Panc1 (cell line): ENCODE measurements around the gene METTL27.

ENCODE experiments used
- CTCF ChIP-seq: fragments of 450-650 bp; IDR thresholded peaks from 2 replicates; pipeline ENCODE4 v1.5.1; 2017; ENCODE audit warnings: mild to moderate bottlenecking
- POLR2AphosphoS5 ChIP-seq: IDR thresholded peaks from 2 replicates; pipeline ENCODE4 v1.6.1; 2012; ENCODE audit warnings: mild to moderate bottlenecking, low read depth, low read length, moderate library complexity
- SIN3A ChIP-seq: IDR thresholded peaks from 2 replicates; pipeline ENCODE4 v1.6.1; 2012; ENCODE audit warnings: low read depth, mild to moderate bottlenecking, low read length, moderate library complexity, borderline replicate concordance; ENCODE audit not compliant: insufficient read depth
- TCF7L2 ChIP-seq: IDR thresholded peaks from 2 replicates; pipeline ENCODE4 v1.6.1; 2011; ENCODE audit warnings: mild to moderate bottlenecking, low read depth, low read length, inconsistent platforms
- TF ChIP-seq, protein P1 (sequence below), 2 experiments: IDR thresholded peaks; 2 replicates each; pipeline ENCODE4 v1.6.1; 2011 to 2012; ENCODE audit warnings: low read depth in 2 of 2, control low read depth in 1 of 2, low read length in 1 of 2, mild to moderate bottlenecking in 1 of 2, moderate library complexity in 1 of 2; ENCODE audit not compliant: insufficient read depth in 1 of 2

DNA sequence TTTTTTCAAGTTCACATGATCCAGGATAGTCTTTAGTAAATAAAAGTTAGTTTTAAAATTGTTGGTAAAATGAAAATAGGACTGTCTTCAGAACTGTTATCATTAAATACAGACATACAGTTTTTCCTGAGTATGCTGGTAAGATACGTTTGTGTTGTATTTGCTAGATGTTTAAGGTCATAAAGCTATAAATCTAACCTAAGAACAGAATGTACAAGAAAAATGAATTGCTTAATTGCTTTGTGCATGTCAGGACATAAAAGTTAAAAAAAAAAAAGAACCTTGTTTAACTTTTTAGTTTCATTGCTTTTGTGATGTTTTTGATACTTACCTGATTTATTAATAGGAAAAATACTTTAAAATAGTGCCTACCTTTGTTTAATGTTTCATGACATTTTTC, 40.7 kb downstream of the METTL27 start:
- TF ChIP-seq CTCF (no peak), POLR2AphosphoS5 (no peak), TCF7L2 (no peak), SIN3A (no peak)
- TF ChIP-seq, protein P1, sequence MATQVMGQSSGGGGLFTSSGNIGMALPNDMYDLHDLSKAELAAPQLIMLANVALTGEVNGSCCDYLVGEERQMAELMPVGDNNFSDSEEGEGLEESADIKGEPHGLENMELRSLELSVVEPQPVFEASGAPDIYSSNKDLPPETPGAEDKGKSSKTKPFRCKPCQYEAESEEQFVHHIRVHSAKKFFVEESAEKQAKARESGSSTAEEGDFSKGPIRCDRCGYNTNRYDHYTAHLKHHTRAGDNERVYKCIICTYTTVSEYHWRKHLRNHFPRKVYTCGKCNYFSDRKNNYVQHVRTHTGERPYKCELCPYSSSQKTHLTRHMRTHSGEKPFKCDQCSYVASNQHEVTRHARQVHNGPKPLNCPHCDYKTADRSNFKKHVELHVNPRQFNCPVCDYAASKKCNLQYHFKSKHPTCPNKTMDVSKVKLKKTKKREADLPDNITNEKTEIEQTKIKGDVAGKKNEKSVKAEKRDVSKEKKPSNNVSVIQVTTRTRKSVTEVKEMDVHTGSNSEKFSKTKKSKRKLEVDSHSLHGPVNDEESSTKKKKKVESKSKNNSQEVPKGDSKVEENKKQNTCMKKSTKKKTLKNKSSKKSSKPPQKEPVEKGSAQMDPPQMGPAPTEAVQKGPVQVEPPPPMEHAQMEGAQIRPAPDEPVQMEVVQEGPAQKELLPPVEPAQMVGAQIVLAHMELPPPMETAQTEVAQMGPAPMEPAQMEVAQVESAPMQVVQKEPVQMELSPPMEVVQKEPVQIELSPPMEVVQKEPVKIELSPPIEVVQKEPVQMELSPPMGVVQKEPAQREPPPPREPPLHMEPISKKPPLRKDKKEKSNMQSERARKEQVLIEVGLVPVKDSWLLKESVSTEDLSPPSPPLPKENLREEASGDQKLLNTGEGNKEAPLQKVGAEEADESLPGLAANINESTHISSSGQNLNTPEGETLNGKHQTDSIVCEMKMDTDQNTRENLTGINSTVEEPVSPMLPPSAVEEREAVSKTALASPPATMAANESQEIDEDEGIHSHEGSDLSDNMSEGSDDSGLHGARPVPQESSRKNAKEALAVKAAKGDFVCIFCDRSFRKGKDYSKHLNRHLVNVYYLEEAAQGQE (IDR thresholded peaks at IDR 0.05; ENCODE audit: insufficient read depth in 1 of 2, low read depth in 2 of 2, low read length in 1 of 2): no peak
